LNCAP (cell line): ENCODE measurements around the gene FA2H.
A peak's percentile ranks its signal among the peaks of the same experiment; 100 is the strongest.

Experiments used
- CTCF ChIP-seq: fragments of 450-650 bp; IDR thresholded peaks from 2 replicates; pipeline ENCODE4 v1.5.1; 2017; ENCODE audit warnings: mild to moderate bottlenecking

Gene FA2H

GRCh38 chr16:74732707-74733350, 41.8 kb downstream of the FA2H start:
- no peak for TF ChIP-seq CTCF

- no peak for TF ChIP-seq CTCF
These were observed 42.7 kb downstream of the FA2H start for GRCh38 chr16:74731853-74732477.

- TF ChIP-seq CTCF = no peak
These were observed 44.6 kb downstream of the FA2H start for GRCh38 chr16:74729783-74730683.

- TF ChIP-seq CTCF = no peak
These were observed 46.7 kb downstream of the FA2H start for GRCh38 chr16:74727903-74728302.

GRCh38 chr16:74726716-74727115, 47.9 kb downstream of the FA2H start:
- TF ChIP-seq CTCF = peak; percentile 72

- no peak for TF ChIP-seq CTCF
These were observed 48.8 kb downstream of the FA2H start for GRCh38 chr16:74725651-74726455.
